Loucy (cell line): Measurements from ENCODE around the gene USP47.

Source experiments
- H2AFZ ChIP-seq: fragments of 200-600 bp; sonication (generic); 2 replicates; pipeline ENCODE4 v1.6.0; 2016; ENCODE audit warnings: antibody characterized with exemption, mild to moderate bottlenecking, low read length, moderate library complexity
- H3F3A ChIP-seq: fragments of 200-600 bp; 2 replicates; pipeline ENCODE4 v1.6.0; 2016; ENCODE audit warnings: antibody characterized with exemption, low read depth, mild to moderate bottlenecking
- H3K27me3 ChIP-seq: fragments of 200-600 bp; sonication (generic); 2 replicates; pipeline ENCODE4 v1.6.1; 2014; ENCODE audit warnings: low read length, mild to moderate bottlenecking; ENCODE audit not compliant: insufficient read depth, poor library complexity, severe bottlenecking
- H3K36me3 ChIP-seq: fragments of 200-600 bp; sonication (generic); 2 replicates; pipeline ENCODE4 v1.6.1; 2016; ENCODE audit warnings: low read length; ENCODE audit not compliant: insufficient read depth
- H3K4me1 ChIP-seq: fragments of 200-600 bp; sonication (generic); 2 replicates; pipeline ENCODE4 v1.5.1; 2014; ENCODE audit warnings: low read length, mild to moderate bottlenecking; ENCODE audit not compliant: insufficient read depth, poor library complexity, severe bottlenecking
- H3K4me2 ChIP-seq: fragments of 200-600 bp; sonication (generic); 2 replicates; pipeline ENCODE4 v1.6.0; 2014; ENCODE audit warnings: antibody characterized with exemption, low read length, low read depth, mild to moderate bottlenecking; ENCODE audit not compliant: poor library complexity, severe bottlenecking
- H3K4me3 ChIP-seq: fragments of 200-600 bp; sonication (generic); 2 replicates; pipeline ENCODE4 v1.5.1; 2014; ENCODE audit warnings: low read length, mild to moderate bottlenecking, mixed read lengths; ENCODE audit not compliant: poor library complexity, severe bottlenecking
- H3K79me2 ChIP-seq: fragments of 200-600 bp; sonication (generic); 2 replicates; pipeline ENCODE4 v1.6.1; 2014; ENCODE audit warnings: low read length; ENCODE audit not compliant: insufficient read depth
- H3K9ac ChIP-seq: fragments of 200-600 bp; sonication (generic); 2 replicates; pipeline ENCODE4 v1.6.0; 2014; ENCODE audit warnings: mild to moderate bottlenecking, low read depth, low read length, moderate library complexity; ENCODE audit not compliant: poor library complexity, severe bottlenecking
- H3K9me2 ChIP-seq: fragments of 200-600 bp; sonication (generic); replicated peaks from 2 replicates; pipeline ENCODE4 v1.6.1; 2016; ENCODE audit warnings: low read depth, low read length, mixed read lengths
- H3K9me3 ChIP-seq: fragments of 200-600 bp; sonication (generic); 2 replicates; pipeline ENCODE4 v1.6.1; 2014; ENCODE audit warnings: mild to moderate bottlenecking, antibody characterized with exemption, low read length, low read depth; ENCODE audit not compliant: insufficient read depth
- H4K20me1 ChIP-seq: fragments of 200-600 bp; sonication (generic); 2 replicates; pipeline ENCODE4 v1.6.0; 2014; ENCODE audit warnings: antibody characterized with exemption, low read length, mild to moderate bottlenecking; ENCODE audit not compliant: insufficient read depth, poor library complexity, severe bottlenecking
- CTCF ChIP-seq: fragments of 200-600 bp; sonication (generic); conservative IDR thresholded peaks from 2 replicates; pipeline ENCODE4 v1.5.1; 2014; ENCODE audit warnings: mild to moderate bottlenecking, antibody characterized with exemption, low read length
- EZH2phosphoT487 ChIP-seq: fragments of 200-600 bp; IDR thresholded peaks from 2 replicates; pipeline ENCODE4 v1.6.1; 2018; ENCODE audit warnings: antibody characterized with exemption, mild to moderate bottlenecking, moderate library complexity, borderline replicate concordance

The USP47 gene

GRCh38 chr11:11973361-11973800 lies 131.6 kb downstream of the USP47 start:
- Histone ChIP-seq H3K9me2 (no peaks in the 10 kb centered on the region), H3K4me3 (no peak overlapping the region), H3K79me2 (no peaks in the 10 kb centered on the region), H3F3A (no peaks in the 10 kb centered on the region), H2AFZ (no peak overlapping the region), H4K20me1 (no peaks in the 10 kb centered on the region), H3K27me3 (no peaks in the 10 kb centered on the region), H3K9ac (no peak overlapping the region), H3K4me1 (no peaks in the 10 kb centered on the region), H3K4me2 (no peak overlapping the region), H3K36me3 (no peaks in the 10 kb centered on the region), H3K9me3 (no peaks in the 10 kb centered on the region)
- TF ChIP-seq CTCF, result no peak
- no peak for TF ChIP-seq EZH2phosphoT487

GRCh38 chr11:11973866-11974265 lies 132.1 kb downstream of the USP47 start:
- Histone ChIP-seq H3K27me3 (no peaks in the 10 kb centered on the region), H3K9ac (no peak overlapping the region), H3K4me1 (no peaks in the 10 kb centered on the region), H3K79me2 (no peaks in the 10 kb centered on the region), H3F3A (no peaks in the 10 kb centered on the region), H3K9me2 (no peaks in the 10 kb centered on the region), H3K9me3 (no peaks in the 10 kb centered on the region), H3K4me2 (no peak overlapping the region), H3K4me3 (no peak overlapping the region), H2AFZ (no peak overlapping the region), H4K20me1 (no peaks in the 10 kb centered on the region), H3K36me3 (no peaks in the 10 kb centered on the region)
- TF ChIP-seq EZH2phosphoT487, result no peak
- no peak for TF ChIP-seq CTCF

GRCh38 chr11:11975201-11976092 lies 133.7 kb downstream of the USP47 start:
- no peak overlapping the region for H3K4me3 ChIP-seq
- TF ChIP-seq CTCF (no peak), EZH2phosphoT487 (no peak)
- H3K9me3 ChIP-seq, result no peaks in the 10 kb centered on the region
- no peaks in the 10 kb centered on the region for H3K27me3 ChIP-seq
- no peaks in the 10 kb centered on the region for H3K4me1 ChIP-seq
- H3K4me2 ChIP-seq, result no peak overlapping the region
- H3K79me2 ChIP-seq, result no peaks in the 10 kb centered on the region
- no peaks in the 10 kb centered on the region for H3K36me3 ChIP-seq
- H2AFZ ChIP-seq, result no peak overlapping the region
- no peaks in the 10 kb centered on the region for H3F3A ChIP-seq
- H4K20me1 ChIP-seq, result no peaks in the 10 kb centered on the region
- H3K9ac ChIP-seq, result no peak overlapping the region
- H3K9me2 ChIP-seq, result no peaks in the 10 kb centered on the region
